ENCODE results near the gene WIZ. TPM values are rescaled to one million over a fixed set of nuclear protein-coding genes. Genes with fewer than 3 reads are reported as not detected.
A peak's percentile ranks its signal among the peaks of the same experiment; 100 is the strongest.

The WIZ gene
- total and polyA plus RNA-seq, 4 donors, result 8.0 to 41.4 (median 30.7) TPM

- WGBS, 2 donors, result 87 to 88% methylated on average over 21 to 22 of the region's 22 CpGs
- DNase-seq, result no peak
Observed at GRCh38 chr19:15422296-15423075, 27.3 kb downstream of the WIZ start.

GRCh38 chr19:15421721-15422260 lies 28.0 kb downstream of the WIZ start:
- H3K4me1 ChIP-seq (ENCODE audit: control insufficient read depth in 1 of 2, insufficient read depth in 2 of 2, low read length in 2 of 2), result no peaks in the 10 kb centered on the region
- no peak for ATAC-seq (ENCODE audit: low FRiP score)
- H3K27ac ChIP-seq (ENCODE audit: low read depth in 1 of 2, low read length in 2 of 2), result peak overlapping the region in 1 of 2 donors; percentile 46
- WGBS, 2 donors, result 9 to 17% methylated on average over 15 of the region's 15 CpGs
- H3K27me3 ChIP-seq (ENCODE audit: control insufficient read depth in 1 of 2, insufficient read depth in 2 of 2, low read length in 1 of 2), result no peaks in the 10 kb centered on the region
- H3K4me3 ChIP-seq (ENCODE audit: low read length in 2 of 2), result no peak overlapping the region
- H3K9me3 ChIP-seq (ENCODE audit: control insufficient read depth, low read length), result no peaks in the 10 kb centered on the region
- DNase-seq, result no peak
- H3K36me3 ChIP-seq (ENCODE audit: control insufficient read depth in 1 of 2, insufficient read depth in 2 of 2, low read length in 1 of 2), result peaks cover 0 to 7% of the 10 kb centered on the region in 2 donors
- intact Hi-C loops (cut with DNase I), result loop anchor here in 1 of 2 donors (10.0 kb wide), 1 partner anchor 133 kb away; no protein-coding TSS in a partner anchor

More at GRCh38 chr19:15422296-15423075, 27.3 kb downstream of the WIZ start:
- no peak overlapping the region for H3K4me3 ChIP-seq (ENCODE audit: low read length in 2 of 2)
- intact Hi-C loops (cut with DNase I), result loop anchor here in 1 of 2 donors (10.0 kb wide), 1 partner anchor 132 kb away; no protein-coding TSS in a partner anchor
- no peaks in the 10 kb centered on the region for H3K4me1 ChIP-seq (ENCODE audit: control insufficient read depth in 1 of 2, insufficient read depth in 2 of 2, low read length in 2 of 2)
- peaks cover 0 to 7% of the 10 kb centered on the region in 2 donors for H3K36me3 ChIP-seq (ENCODE audit: control insufficient read depth in 1 of 2, insufficient read depth in 2 of 2, low read length in 1 of 2)
- H3K27ac ChIP-seq (ENCODE audit: low read depth in 1 of 2, low read length in 2 of 2), result peak overlapping the region in 1 of 2 donors; percentile 7
- H3K9me3 ChIP-seq (ENCODE audit: control insufficient read depth, low read length), result no peaks in the 10 kb centered on the region
- no peak for ATAC-seq (ENCODE audit: low FRiP score)
- no peaks in the 10 kb centered on the region for H3K27me3 ChIP-seq (ENCODE audit: control insufficient read depth in 1 of 2, insufficient read depth in 2 of 2, low read length in 1 of 2)

- Histone ChIP-seq H3K36me3 (ENCODE audit: control insufficient read depth in 1 of 2, insufficient read depth in 2 of 2, low read length in 1 of 2) (peaks cover 0 to 5% of the 10 kb centered on the region in 2 donors), H3K4me1 (ENCODE audit: control insufficient read depth in 1 of 2, insufficient read depth in 2 of 2, low read length in 2 of 2) (no peaks in the 10 kb centered on the region), H3K9me3 (ENCODE audit: control insufficient read depth, low read length) (no peaks in the 10 kb centered on the region), H3K27me3 (ENCODE audit: control insufficient read depth in 1 of 2, insufficient read depth in 2 of 2, low read length in 1 of 2) (no peaks in the 10 kb centered on the region), H3K27ac (ENCODE audit: low read depth in 1 of 2, low read length in 2 of 2) (no peak overlapping the region), H3K4me3 (ENCODE audit: low read length in 2 of 2) (no peak overlapping the region)
- no peak for ATAC-seq (ENCODE audit: low FRiP score)
- DNase-seq, result no peak
- intact Hi-C loops (cut with DNase I), result loop anchor here in 1 of 2 donors (10.0 kb wide), 1 partner anchor 134 kb away; no protein-coding TSS in a partner anchor
- 48 to 51% methylated on average over 12 of the region's 12 CpGs for WGBS, 2 donors
Observed at GRCh38 chr19:15421136-15421695, 28.5 kb downstream of the WIZ start.

GRCh38 chr19:15419413-15420025 lies 30.2 kb downstream of the WIZ start:
- Histone ChIP-seq H3K4me3 (ENCODE audit: low read length in 2 of 2) (no peak overlapping the region), H3K9me3 (ENCODE audit: control insufficient read depth, low read length) (no peaks in the 10 kb centered on the region), H3K4me1 (ENCODE audit: control insufficient read depth in 1 of 2, insufficient read depth in 2 of 2, low read length in 2 of 2) (no peaks in the 10 kb centered on the region), H3K27ac (ENCODE audit: low read depth in 1 of 2, low read length in 2 of 2) (no peak overlapping the region), H3K27me3 (ENCODE audit: control insufficient read depth in 1 of 2, insufficient read depth in 2 of 2, low read length in 1 of 2) (no peaks in the 10 kb centered on the region), H3K36me3 (ENCODE audit: control insufficient read depth in 1 of 2, insufficient read depth in 2 of 2, low read length in 1 of 2) (peaks cover 0 to 2% of the 10 kb centered on the region in 2 donors)
- intact Hi-C loops (cut with DNase I), result loop anchor here (1.0 to 10.0 kb wide), 4 partner anchors 33 to 138 kb away; partner anchors contain the start of gene AKAP8 (in 1 of the 2)
- no peak for DNase-seq
- no peak for ATAC-seq (ENCODE audit: low FRiP score)
- 8 to 10% methylated on average over 16 of the region's 16 CpGs for WGBS, 2 donors

- peak; percentile 97 for ATAC-seq (ENCODE audit: low FRiP score)
- DNase-seq, result peak; percentile 99
- Histone ChIP-seq H3K27ac (ENCODE audit: low read depth in 1 of 2, low read length in 2 of 2) (peak within 1 kb of the TSS; percentile 62 to 93), H3K4me1 (ENCODE audit: control insufficient read depth in 1 of 2, insufficient read depth in 2 of 2, low read length in 2 of 2) (no peaks in the 10 kb centered on the region), H3K27me3 (ENCODE audit: control insufficient read depth in 1 of 2, insufficient read depth in 2 of 2, low read length in 1 of 2) (no peaks in the 10 kb centered on the region), H3K36me3 (ENCODE audit: control insufficient read depth in 1 of 2, insufficient read depth in 2 of 2, low read length in 1 of 2) (no peaks in the 10 kb centered on the region), H3K4me3 (ENCODE audit: low read length in 2 of 2) (peak within 1 kb of the TSS; percentile 77 to 86), H3K9me3 (ENCODE audit: control insufficient read depth, low read length) (no peaks in the 10 kb centered on the region)
- 0 to 1% methylated on average over 51 to 61 of the region's 61 CpGs for WGBS, 2 donors
- intact Hi-C loops (cut with DNase I), result loop anchor here (1.0 to 5.0 kb wide), 3 partner anchors 34 to 139 kb away; partner anchors contain the start of gene AKAP8 (in 1 of the 2)
Observed at GRCh38 chr19:15418579-15419412, 31.0 kb downstream of the WIZ start, which contains the start of gene AKAP8L. AKAP8L (minus strand) TSS chr19:15418988; CDS start chr19:15418923, 65 bp downstream.

GRCh38 chr19:15418231-15418578 lies 31.6 kb downstream of the WIZ start:
- peak overlapping the region; percentile 77 to 86 for H3K4me3 ChIP-seq (ENCODE audit: low read length in 2 of 2)
- peaks cover 0 to 3% of the 10 kb centered on the region in 2 donors for H3K4me1 ChIP-seq (ENCODE audit: control insufficient read depth in 1 of 2, insufficient read depth in 2 of 2, low read length in 2 of 2)
- no peak for ATAC-seq (ENCODE audit: low FRiP score)

GRCh38 chr19:15417699-15418098 lies 32.1 kb downstream of the WIZ start:
- peaks cover 0 to 6% of the 10 kb centered on the region in 2 donors for H3K4me1 ChIP-seq (ENCODE audit: control insufficient read depth in 1 of 2, insufficient read depth in 2 of 2, low read length in 2 of 2)
- H3K27me3 ChIP-seq (ENCODE audit: control insufficient read depth in 1 of 2, insufficient read depth in 2 of 2, low read length in 1 of 2), result no peaks in the 10 kb centered on the region
- intact Hi-C loops (cut with DNase I), result loop anchor here (2.0 to 5.0 kb wide), 2 partner anchors 35 to 140 kb away; no protein-coding TSS in a partner anchor
- peak overlapping the region; percentile 77 to 86 for H3K4me3 ChIP-seq (ENCODE audit: low read length in 2 of 2)
- no peaks in the 10 kb centered on the region for H3K9me3 ChIP-seq (ENCODE audit: control insufficient read depth, low read length)
- no peak for ATAC-seq (ENCODE audit: low FRiP score)
- H3K27ac ChIP-seq (ENCODE audit: low read depth in 1 of 2, low read length in 2 of 2), result peak overlapping the region in 1 of 2 donors; percentile 36
- no peaks in the 10 kb centered on the region for H3K36me3 ChIP-seq (ENCODE audit: control insufficient read depth in 1 of 2, insufficient read depth in 2 of 2, low read length in 1 of 2)
- 1 to 2% methylated on average over 9 of the region's 9 CpGs for WGBS, 2 donors
- peak in 1 of 2 donors; percentile 37 for DNase-seq

More at GRCh38 chr19:15418231-15418578, 31.6 kb downstream of the WIZ start:
- 0% methylated on average over 16 of the region's 16 CpGs for WGBS, 2 donors
- H3K36me3 ChIP-seq (ENCODE audit: control insufficient read depth in 1 of 2, insufficient read depth in 2 of 2, low read length in 1 of 2), result no peaks in the 10 kb centered on the region
- H3K27ac ChIP-seq (ENCODE audit: low read depth in 1 of 2, low read length in 2 of 2), result peak overlapping the region; percentile 62 to 93
- H3K27me3 ChIP-seq (ENCODE audit: control insufficient read depth in 1 of 2, insufficient read depth in 2 of 2, low read length in 1 of 2), result no peaks in the 10 kb centered on the region
- intact Hi-C loops (cut with DNase I), result loop anchor here (2.0 to 5.0 kb wide), 2 partner anchors 35 to 139 kb away; no protein-coding TSS in a partner anchor
- no peaks in the 10 kb centered on the region for H3K9me3 ChIP-seq (ENCODE audit: control insufficient read depth, low read length)
- no peak for DNase-seq

All from aorta (tissue), 5 donors.